Activated T-helper 1 cell treated with anti-CD3 and anti-CD28 coated beads, Interleukin-12 subunit alpha, Interleukin-12 subunit beta, Interleukin-2, Interleukin-4 antibody, amounts not matched to agents 30 ng/mL and 10 ng/mL and 1 ng/mL, durations not matched to agents 14 hours and 24 hours and 36 hours (primary cell): ENCODE results near the gene BAIAP3. TPM values are rescaled to one million over a fixed set of nuclear protein-coding genes. Genes with fewer than 3 reads are reported as not detected.
A peak's percentile ranks its signal among the peaks of the same experiment; 100 is the strongest.

Experiments
- DNase-seq: peaks from one replicate; pipeline ENCODE4 v3.0.0; 2021; ENCODE audit warnings: low spot score
- H3K27ac Mint-ChIP-seq: one replicate; pipeline ENCODE4 v1.8.0; 2021; ENCODE audit warnings: mild to moderate bottlenecking, mixed read lengths
- H3K27me3 Mint-ChIP-seq: one replicate; pipeline ENCODE4 v1.8.0; 2022; ENCODE audit warnings: mild to moderate bottlenecking, moderate library complexity, mixed read lengths; ENCODE audit not compliant: insufficient read depth
- H3K36me3 Mint-ChIP-seq: one replicate; pipeline ENCODE4 v1.8.0; 2021; ENCODE audit warnings: low read depth, mixed read lengths
- H3K4me1 Mint-ChIP-seq: one replicate; pipeline ENCODE4 v1.8.0; 2021; ENCODE audit warnings: low read depth, mixed read lengths
- H3K4me3 Mint-ChIP-seq: one replicate; pipeline ENCODE4 v1.8.0; 2021; ENCODE audit warnings: mild to moderate bottlenecking, moderate library complexity, mixed read lengths
- H3K9me3 Mint-ChIP-seq: one replicate; pipeline ENCODE4 v1.8.0; 2021; ENCODE audit warnings: mixed read lengths
- intact Hi-C: fragments of 100-400 bp; cut with micrococcal nuclease; formaldehyde crosslinking; loops from one replicate; pipeline ENCODE4 v1.15.1; 2024
- total RNA-seq: library from RNA; stranded (reverse); gene quantifications from 2 replicates; pipeline ENCODE4 v1.2.3, GENCODE V29; 2022

BAIAP3 gene
- total RNA-seq, 1 donor from 2014 or later: 0.18 TPM

- intact Hi-C loops: no loop called here
- no peak overlapping the region for H3K27ac Mint-ChIP-seq
- H3K27me3 Mint-ChIP-seq: no peaks in the 10 kb centered on the region
- no peaks in the 10 kb centered on the region for H3K4me1 Mint-ChIP-seq
- no peak for DNase-seq
- H3K4me3 Mint-ChIP-seq: no peak overlapping the region
- peaks cover 5% of the 10 kb centered on the region for H3K36me3 Mint-ChIP-seq
- no peaks in the 10 kb centered on the region for H3K9me3 Mint-ChIP-seq
These were observed 34.2 kb downstream of the BAIAP3 start for GRCh38 chr16:1367486-1368174.

GRCh38 chr16:1371054-1371978 is 37.9 kb downstream of the BAIAP3 start:
- H3K4me3 Mint-ChIP-seq: no peak overlapping the region
- H3K9me3 Mint-ChIP-seq: no peaks in the 10 kb centered on the region
- intact Hi-C loops: no loop called here
- DNase-seq: no peak
- H3K4me1 Mint-ChIP-seq: no peaks in the 10 kb centered on the region
- no peaks in the 10 kb centered on the region for H3K27me3 Mint-ChIP-seq
- no peaks in the 10 kb centered on the region for H3K36me3 Mint-ChIP-seq
- H3K27ac Mint-ChIP-seq: no peak overlapping the region

DNA sequence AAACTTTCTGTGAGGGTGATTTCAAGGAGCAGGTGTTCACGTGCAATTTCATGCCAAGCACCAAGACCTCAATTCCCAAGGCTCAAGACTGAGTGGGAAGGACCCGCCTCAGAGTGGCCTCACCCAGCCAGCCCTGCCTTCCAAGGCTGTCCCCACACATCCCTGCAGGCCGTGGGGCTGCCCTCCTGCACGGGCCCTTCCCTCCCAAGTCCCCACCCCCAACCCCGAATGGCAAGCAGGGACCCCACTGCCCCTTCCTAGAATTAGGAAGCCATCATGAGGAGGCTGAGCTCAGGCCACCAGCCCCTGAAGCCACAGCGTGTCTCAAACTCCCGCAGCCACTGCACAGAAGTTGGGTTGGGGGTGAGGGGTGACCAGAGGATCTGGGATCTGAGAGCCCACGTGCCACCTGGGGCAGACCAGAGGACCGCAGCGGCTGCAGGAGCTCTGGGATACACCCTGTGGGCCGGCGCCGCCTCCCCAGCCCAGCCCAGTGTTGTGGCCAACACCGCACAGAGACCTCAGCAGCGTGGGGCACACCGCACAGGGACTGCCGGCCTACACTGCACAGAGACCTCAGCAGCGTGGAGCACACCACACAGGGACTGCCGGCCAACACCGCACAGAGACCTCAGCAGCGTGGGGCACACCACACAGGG is 39.0 kb downstream of the BAIAP3 start:
- H3K36me3 Mint-ChIP-seq: no peaks in the 10 kb centered on the region
- H3K4me3 Mint-ChIP-seq: no peak overlapping the region
- H3K4me1 Mint-ChIP-seq: no peaks in the 10 kb centered on the region
- intact Hi-C loops: no loop called here
- no peaks in the 10 kb centered on the region for H3K27me3 Mint-ChIP-seq
- DNase-seq: no peak
- no peaks in the 10 kb centered on the region for H3K9me3 Mint-ChIP-seq
- no peak overlapping the region for H3K27ac Mint-ChIP-seq

GRCh38 chr16:1374418-1375297 is 41.2 kb downstream of the BAIAP3 start:
- peaks cover 5% of the 10 kb centered on the region for H3K36me3 Mint-ChIP-seq
- intact Hi-C loops: no loop called here
- DNase-seq: no peak
- H3K4me1 Mint-ChIP-seq: peaks cover 15% of the 10 kb centered on the region
- H3K4me3 Mint-ChIP-seq: no peak overlapping the region
- H3K9me3 Mint-ChIP-seq: no peaks in the 10 kb centered on the region
- no peak overlapping the region for H3K27ac Mint-ChIP-seq
- H3K27me3 Mint-ChIP-seq: no peaks in the 10 kb centered on the region

GRCh38 chr16:1375298-1375640 is 41.8 kb downstream of the BAIAP3 start:
- Mint-ChIP-seq H3K9me3 (no peaks in the 10 kb centered on the region), H3K36me3 (peaks cover 5% of the 10 kb centered on the region), H3K27me3 (no peaks in the 10 kb centered on the region), H3K27ac (no peak overlapping the region), H3K4me1 (peaks cover 15% of the 10 kb centered on the region), H3K4me3 (no peak overlapping the region)
- no peak for DNase-seq
- intact Hi-C loops: no loop called here

GRCh38 chr16:1375741-1376410 is 42.4 kb downstream of the BAIAP3 start:
- Mint-ChIP-seq H3K27ac (peak overlapping the region; percentile 23), H3K36me3 (peaks cover 5% of the 10 kb centered on the region), H3K27me3 (no peaks in the 10 kb centered on the region), H3K9me3 (no peaks in the 10 kb centered on the region), H3K4me3 (no peak overlapping the region), H3K4me1 (peaks cover 15% of the 10 kb centered on the region)
- DNase-seq: no peak
- intact Hi-C loops: no loop called here

GRCh38 chr16:1377406-1378010 is 44.1 kb downstream of the BAIAP3 start:
- Mint-ChIP-seq H3K27me3 (no peaks in the 10 kb centered on the region), H3K4me3 (peak overlapping the region; percentile 83), H3K4me1 (peaks cover 15% of the 10 kb centered on the region), H3K9me3 (no peaks in the 10 kb centered on the region), H3K27ac (no peak overlapping the region), H3K36me3 (peaks cover 5% of the 10 kb centered on the region)
- intact Hi-C loops: loop anchor here (2.0 kb wide), 4 partner anchors 31 to 115 kb away; partner anchors contain the start of genes TELO2 and UBE2I
- DNase-seq: no peak

GRCh38 chr16:1378087-1378803 is 44.8 kb downstream of the BAIAP3 start:
- H3K36me3 Mint-ChIP-seq: peaks cover 5% of the 10 kb centered on the region
- peaks cover 15% of the 10 kb centered on the region for H3K4me1 Mint-ChIP-seq
- H3K9me3 Mint-ChIP-seq: no peaks in the 10 kb centered on the region
- H3K27ac Mint-ChIP-seq: peak overlapping the region; percentile 94
- peak overlapping the region; percentile 83 for H3K4me3 Mint-ChIP-seq
- H3K27me3 Mint-ChIP-seq: no peaks in the 10 kb centered on the region
- intact Hi-C loops: loop anchor here (2.0 kb wide), 4 partner anchors 31 to 115 kb away; partner anchors contain the start of genes TELO2 and UBE2I
- no peak for DNase-seq

DNA sequence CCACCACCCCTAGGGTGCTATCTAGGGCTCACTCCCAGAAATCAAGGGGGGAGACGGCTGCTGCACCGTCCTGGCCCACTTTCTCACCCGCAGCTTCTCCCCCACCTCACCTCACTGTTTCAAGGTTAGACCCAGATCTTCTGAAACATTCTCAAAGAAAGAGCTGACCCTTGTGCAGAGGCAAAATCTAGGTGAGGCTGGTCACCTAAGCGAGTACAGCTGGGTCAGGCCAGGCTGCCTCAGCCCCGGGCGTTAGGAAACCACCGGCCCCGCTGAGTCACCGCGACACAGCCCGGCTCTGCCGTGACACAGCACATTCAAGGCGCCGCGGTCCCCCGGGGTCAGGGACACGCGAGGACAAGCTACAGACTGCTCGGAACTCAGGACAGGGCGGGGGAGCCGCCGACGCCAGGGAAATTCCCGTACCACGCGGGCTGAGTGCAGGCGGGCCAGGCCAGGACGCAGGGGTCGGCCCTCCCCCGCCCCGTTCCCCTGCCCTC is 45.4 kb downstream of the BAIAP3 start:
- intact Hi-C loops: loop anchor here (1.0 to 2.0 kb wide), 6 partner anchors 28 to 114 kb away; partner anchors contain the start of genes GNPTG, TELO2, TSR3 and UBE2I
- peaks cover 15% of the 10 kb centered on the region for H3K4me1 Mint-ChIP-seq
- H3K9me3 Mint-ChIP-seq: no peaks in the 10 kb centered on the region
- peaks cover 5% of the 10 kb centered on the region for H3K36me3 Mint-ChIP-seq
- peak overlapping the region; percentile 83 for H3K4me3 Mint-ChIP-seq
- peak; percentile 71 for DNase-seq
- no peaks in the 10 kb centered on the region for H3K27me3 Mint-ChIP-seq
- H3K27ac Mint-ChIP-seq: peak overlapping the region; percentile 94

DNA sequence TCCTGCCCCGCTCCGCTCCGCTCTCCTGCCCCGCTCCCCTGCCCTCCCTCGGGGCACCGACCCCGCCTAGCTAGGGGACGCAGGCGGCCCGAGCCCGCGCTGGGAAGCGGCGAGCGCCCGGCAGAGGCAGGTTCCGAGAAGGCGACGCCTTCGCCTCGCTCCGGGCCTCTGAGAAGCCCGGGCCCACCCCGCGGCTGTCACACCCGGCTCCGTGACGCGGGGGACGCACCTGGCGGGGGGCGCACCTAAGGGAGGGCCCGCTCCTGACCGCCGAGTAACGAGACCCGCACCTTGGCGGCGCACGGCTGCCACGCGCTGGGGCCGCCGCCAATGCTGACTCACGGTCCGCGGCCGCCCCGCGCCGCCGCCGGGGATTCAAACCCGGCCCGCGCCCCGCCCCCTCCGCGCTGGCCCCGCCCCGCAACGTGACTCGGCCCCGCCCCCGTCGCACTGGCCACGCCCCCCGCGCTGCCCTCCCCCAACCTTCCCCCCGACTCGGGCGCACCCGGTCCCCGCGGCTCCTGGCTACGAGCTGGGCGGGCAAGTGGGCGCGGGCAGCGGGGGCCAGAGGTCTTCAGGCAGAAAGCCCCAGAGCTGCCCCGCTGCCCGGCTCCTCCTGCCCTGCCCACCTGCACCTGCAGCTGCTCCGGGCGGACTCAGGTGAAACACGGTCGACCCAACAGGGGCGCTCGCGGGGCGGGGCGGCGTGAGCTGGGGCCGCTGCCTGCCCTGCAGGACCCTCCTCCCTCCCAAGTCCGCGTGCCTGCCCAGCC is 46.0 kb downstream of the BAIAP3 start:
- H3K9me3 Mint-ChIP-seq: no peaks in the 10 kb centered on the region
- peak overlapping the region; percentile 64 for H3K27ac Mint-ChIP-seq
- peak; percentile 60 for DNase-seq
- peak overlapping the region; percentile 83 for H3K4me3 Mint-ChIP-seq
- intact Hi-C loops: loop anchor here (1.0 to 2.0 kb wide), 6 partner anchors 28 to 113 kb away; partner anchors contain the start of genes GNPTG, TELO2, TSR3 and UBE2I
- H3K27me3 Mint-ChIP-seq: no peaks in the 10 kb centered on the region
- H3K4me1 Mint-ChIP-seq: peaks cover 15% of the 10 kb centered on the region
- H3K36me3 Mint-ChIP-seq: peaks cover 5% of the 10 kb centered on the region
